ENCODE data around the gene EED.

- TF ChIP-seq CTCF (IDR thresholded peaks at IDR 0.05; ENCODE audit: low read depth, low read length) (no peak), EZH2phosphoT487 (IDR thresholded peaks at IDR 0.05; ENCODE audit: low read depth) (no peak)
Measured at GRCh38 chr11:86277741-86278140, 33.2 kb downstream of the EED start.

Data from OCI-LY3 (cell line).